Placental epithelial cell (primary cell): ENCODE measurements around the gene CLEC10A. TPM values are rescaled to one million over a fixed set of nuclear protein-coding genes. Genes with fewer than 3 reads are reported as not detected.

Experiments
- small RNA-seq: library from RNA; depleted of rRNA; stranded (forward); fragments of <200 nt; gene quantifications from one replicate; pipeline ENCODE3, GENCODE V24; 2012
- total RNA-seq: library from RNA; depleted of rRNA; stranded (reverse); fragments of >200 nt; gene quantifications from 2 replicates; pipeline ENCODE4 v1.2.3, GENCODE V29; 2012

Gene CLEC10A
- not detected in 2 replicates for total RNA-seq

DNA sequence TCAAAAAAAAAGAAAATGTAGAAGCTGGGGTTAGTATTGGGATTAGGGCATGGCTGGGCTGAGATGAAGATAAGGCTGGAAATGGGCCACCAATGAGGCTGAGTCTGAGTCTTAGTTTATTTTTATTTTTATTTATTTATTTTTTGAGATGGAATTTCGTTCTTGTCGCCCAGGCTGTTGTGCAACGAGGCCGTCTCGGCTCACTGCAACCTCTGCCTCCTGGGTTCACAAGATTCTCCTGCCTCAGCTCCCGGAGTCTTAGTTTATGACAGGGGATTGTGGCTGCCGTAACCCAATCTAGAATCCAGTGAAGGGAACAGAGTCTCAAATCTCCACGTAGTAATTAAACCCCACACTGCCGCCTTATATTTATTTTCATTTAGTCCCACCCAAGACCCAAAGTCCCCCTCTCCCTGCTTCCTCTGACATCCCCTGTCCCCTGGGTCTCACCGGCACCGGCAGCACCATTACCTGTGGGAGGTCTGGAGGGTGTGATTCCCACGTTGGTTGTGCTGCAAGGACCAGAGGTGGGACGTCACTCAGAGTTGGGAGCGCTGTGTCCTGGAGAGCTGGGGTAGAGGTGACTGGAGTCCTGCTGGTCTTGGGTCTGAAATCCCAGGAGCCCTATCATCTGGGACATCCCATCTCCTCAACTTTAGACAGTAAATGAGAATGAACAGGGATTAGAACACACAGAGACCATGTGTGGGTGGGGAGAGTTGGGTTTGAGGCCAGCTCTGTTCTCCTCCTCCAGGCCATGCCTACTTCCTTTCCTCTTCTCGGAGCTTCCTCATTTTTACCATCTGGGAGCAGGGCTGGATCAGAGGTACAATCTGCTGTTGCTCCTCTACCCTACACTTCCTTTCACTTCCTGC lies at the start of gene CLEC10A:
CLEC10A (minus strand) TSS at position 671 of the 875 bp plus-strand sequence. CDS start 1,439 bp downstream, outside the sequence.

GRCh38 chr17:7114241-7114874 lies 34.3 kb upstream of the CLEC10A start, which contains the start of gene ASGR2:
Gene ASGR2, minus strand, starts transcription at chr17:7114822. Its CDS starts 582 bp downstream, at chr17:7114240.

DNA sequence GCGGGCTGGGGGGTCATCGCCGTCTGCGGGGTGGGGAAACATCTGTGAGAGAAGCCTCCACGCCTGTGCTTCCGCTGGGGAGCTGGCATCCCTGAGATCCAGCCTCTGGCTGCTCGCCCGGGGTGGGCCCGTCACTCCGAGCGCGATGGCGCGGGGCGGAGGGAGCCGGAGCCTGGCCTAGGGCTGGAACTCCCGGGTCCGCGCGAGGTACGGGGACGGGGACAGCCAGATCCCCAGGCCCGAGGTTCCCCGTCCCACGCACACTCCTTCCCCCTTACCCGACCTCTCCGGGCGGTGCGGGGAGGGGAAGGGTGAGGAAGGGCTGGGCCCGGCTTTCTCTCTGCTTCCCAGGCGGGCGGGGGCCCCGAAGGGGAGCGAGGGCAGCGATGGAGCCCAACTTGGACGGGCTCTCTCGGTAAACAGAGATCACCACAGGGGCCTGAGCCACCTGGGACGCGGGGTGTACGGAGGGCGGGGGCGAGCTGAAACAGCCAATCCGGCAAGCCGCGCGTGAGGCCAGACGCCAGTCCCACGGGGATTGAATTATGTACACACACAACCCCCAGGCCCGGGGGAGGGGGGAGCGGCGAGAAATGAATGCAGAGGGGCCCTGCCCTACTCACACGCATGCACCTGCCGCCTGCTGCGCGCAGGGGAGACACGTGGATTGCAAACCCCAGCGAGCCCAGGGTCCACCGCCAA lies 36.4 kb downstream of the CLEC10A start, which contains the start of gene SLC16A11:
SLC16A11 (minus strand) TSS at position 596 of the 702 bp plus-strand sequence; CDS start at position 17, 579 bp downstream.

GRCh38 chr17:7035591-7036368 lies 44.3 kb downstream of the CLEC10A start, which contains the start of gene SLC16A13:
Gene SLC16A13, plus strand, starts transcription at chr17:7036015. Its CDS starts 368 bp downstream, at chr17:7036383.

Small RNA genes within 50 kb of the gene (small RNA-seq; reads per million reads assigned to genes)
- not detected for gene AC120057.1

Other genes starting within 250 kb of the CLEC10A start
- gene TEKT1, start 248.5 kb downstream of the CLEC10A start, total RNA-seq = not detected in 2 replicates
- not detected in 2 replicates for gene ALOX12, start 84.2 kb downstream of the CLEC10A start, total RNA-seq
- gene RNASEK, start 67.6 kb downstream of the CLEC10A start, total RNA-seq = 25.9 and 47.6 TPM in 2 replicates
- gene BCL6B, start 57.2 kb downstream of the CLEC10A start, total RNA-seq = under 0.01 TPM in 2 replicates
- gene SLC16A13, start 44.2 kb downstream of the CLEC10A start, total RNA-seq = 2.7 and 3.1 TPM in 2 replicates
- 0.22 and 5.5 TPM in 2 replicates for gene SLC16A11, start 36.2 kb downstream of the CLEC10A start, total RNA-seq
- not detected in 2 replicates for gene ASGR2, start 34.6 kb upstream of the CLEC10A start, total RNA-seq
- gene ASGR1, start 99.1 kb upstream of the CLEC10A start, total RNA-seq = 0.79 TPM in 1 of 2 replicates, not detected in the other
- 2.5 and 11.8 TPM in 2 replicates for gene DLG4, start 139.6 kb upstream of the CLEC10A start, total RNA-seq
- gene ACADVL, start 139.7 kb upstream of the CLEC10A start, total RNA-seq = 304 and 499 TPM in 2 replicates
- gene DVL2, start 154.3 kb upstream of the CLEC10A start, total RNA-seq = 82.5 and 91.1 TPM in 2 replicates
- gene PHF23, start 159.2 kb upstream of the CLEC10A start, total RNA-seq = 43.6 and 47.1 TPM in 2 replicates
- 155 and 349 TPM in 2 replicates for gene GABARAP, start 162.2 kb upstream of the CLEC10A start, total RNA-seq
- gene CTDNEP1, start 171.5 kb upstream of the CLEC10A start, total RNA-seq = 28.7 and 34.3 TPM in 2 replicates
- gene ELP5, start 172.0 kb upstream of the CLEC10A start, total RNA-seq = 31.0 and 42.6 TPM in 2 replicates
- 3.9 and 15.2 TPM in 2 replicates for gene CLDN7, start 182.2 kb upstream of the CLEC10A start, total RNA-seq
- gene SLC2A4, start 201.5 kb upstream of the CLEC10A start, total RNA-seq = not detected in 2 replicates
- under 0.01 and 0.11 TPM in 2 replicates for gene YBX2, start 214.4 kb upstream of the CLEC10A start, total RNA-seq
- gene EIF5A, start 227.4 kb upstream of the CLEC10A start, total RNA-seq = 237 and 847 TPM in 2 replicates
- gene GPS2, start 235.1 kb upstream of the CLEC10A start, total RNA-seq = 43.2 and 91.3 TPM in 2 replicates
- 18.9 and 25.1 TPM in 2 replicates for gene NEURL4, start 249.1 kb upstream of the CLEC10A start, total RNA-seq